OCI-M1 (cell line): ENCODE measurements around the gene ATIC.

ENCODE experiments used
- DNase-seq: peaks from one replicate; lab custom pipeline; 2025; lab: John Stamatoyannopoulos, UW

ATIC gene

DNA sequence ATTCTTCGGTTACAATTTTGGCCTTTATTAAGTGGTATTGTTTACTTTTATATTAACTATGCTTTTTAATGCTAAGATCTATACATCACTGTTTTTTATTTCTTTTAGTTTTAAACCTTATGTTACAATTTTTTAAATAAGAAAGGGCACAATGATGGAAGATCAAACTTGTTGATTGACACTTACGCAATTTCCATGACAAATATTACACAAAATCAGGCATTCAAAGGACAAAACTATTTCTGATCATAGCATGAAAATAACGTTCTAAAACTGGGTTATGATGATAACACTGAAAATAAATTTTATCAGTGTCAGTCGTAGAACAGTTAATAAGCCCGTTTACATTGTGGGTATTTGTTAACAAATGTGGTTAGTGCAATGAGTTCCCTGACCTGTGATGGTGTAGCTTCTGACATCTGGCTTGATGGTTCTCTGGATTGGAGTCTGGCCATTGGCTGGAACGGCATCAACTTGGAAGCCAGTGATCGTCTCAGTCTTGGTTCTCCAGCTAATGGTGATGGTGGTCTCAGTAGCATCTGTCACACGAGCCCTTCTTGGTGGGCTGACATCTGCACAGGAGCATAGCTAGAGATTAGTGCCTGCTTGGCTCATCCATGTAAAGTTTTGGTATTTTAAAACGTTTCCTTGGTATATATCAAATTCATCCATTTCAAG is 64.4 kb downstream of the ATIC start:
- no peak for DNase-seq

DNA sequence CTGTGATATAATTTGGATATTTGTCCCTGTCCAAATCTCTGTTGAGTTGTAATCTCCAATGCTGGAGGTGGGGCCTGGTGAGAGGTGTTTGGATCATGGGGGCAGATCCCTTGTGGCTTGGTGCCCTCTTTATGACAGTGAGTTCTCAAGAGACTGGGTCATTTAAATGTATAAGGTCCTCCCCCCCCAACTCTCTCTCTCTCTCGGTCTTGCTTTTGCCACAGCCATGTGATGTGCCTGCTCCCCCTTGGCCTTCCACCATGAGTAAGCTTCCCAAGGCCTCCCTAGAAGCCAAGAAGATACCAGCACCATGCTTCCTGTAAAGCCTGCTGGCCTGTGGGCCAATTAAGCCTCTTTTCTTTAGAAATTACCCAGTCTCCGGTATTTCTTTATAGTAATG is 65.4 kb downstream of the ATIC start:
- no peak for DNase-seq

DNA sequence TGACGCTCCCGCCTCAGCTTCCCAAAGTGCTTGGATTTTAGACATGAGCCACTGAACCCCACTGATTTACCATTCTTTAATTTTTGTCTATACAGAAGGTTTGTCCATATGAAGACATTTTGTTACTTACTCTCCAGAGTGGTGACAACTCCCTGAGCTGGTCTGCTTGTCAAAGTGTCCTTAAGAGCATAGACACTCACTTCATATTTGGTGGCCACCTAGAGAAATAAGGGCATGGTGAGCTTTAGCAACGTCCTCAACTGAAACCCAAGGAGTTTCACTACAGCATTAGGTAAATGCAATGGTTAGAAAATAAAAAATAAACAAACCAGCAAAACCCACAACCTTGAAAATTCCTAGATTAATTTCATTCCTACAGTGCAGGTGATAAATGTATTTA is 66.2 kb downstream of the ATIC start:
- DNase-seq: no peak

DNA sequence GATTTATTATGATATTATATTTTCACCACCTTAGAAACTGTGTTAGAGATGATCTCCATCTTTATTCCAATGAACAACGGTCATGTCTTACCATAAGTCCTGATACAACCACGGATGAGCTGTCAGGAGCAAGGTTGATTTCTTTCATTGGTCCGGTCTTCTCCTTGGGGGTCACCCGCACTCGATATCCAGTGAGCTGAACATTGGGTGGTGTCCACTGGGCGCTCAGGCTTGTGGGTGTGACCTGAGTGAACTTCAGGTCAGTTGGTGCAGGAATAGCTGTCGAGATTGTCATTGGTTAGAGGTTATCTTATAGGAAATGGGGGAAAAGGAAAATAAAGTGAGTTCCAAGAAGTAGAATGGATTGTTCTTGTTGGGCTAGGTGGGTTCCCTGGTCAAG is 67.2 kb downstream of the ATIC start:
- DNase-seq: no peak

DNA sequence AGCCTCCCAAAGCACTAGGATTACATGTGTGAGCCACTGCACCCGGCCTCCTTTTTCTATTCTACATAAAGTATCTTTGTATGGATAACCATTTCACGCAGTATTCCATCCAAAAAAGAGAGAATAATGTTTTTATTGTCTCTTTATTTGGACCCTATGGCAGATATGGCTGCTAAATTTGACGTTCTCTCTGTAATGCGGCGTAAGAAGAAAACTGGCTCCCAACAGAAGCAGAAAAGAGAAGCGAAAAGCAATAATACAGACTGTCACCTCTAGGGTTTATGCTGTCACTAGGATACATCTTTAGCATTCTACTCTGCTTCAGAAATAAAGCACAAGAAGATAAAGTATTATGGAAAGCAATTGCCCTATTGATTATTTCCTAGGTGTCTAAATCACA is 68.1 kb downstream of the ATIC start:
- DNase-seq: no peak

DNA sequence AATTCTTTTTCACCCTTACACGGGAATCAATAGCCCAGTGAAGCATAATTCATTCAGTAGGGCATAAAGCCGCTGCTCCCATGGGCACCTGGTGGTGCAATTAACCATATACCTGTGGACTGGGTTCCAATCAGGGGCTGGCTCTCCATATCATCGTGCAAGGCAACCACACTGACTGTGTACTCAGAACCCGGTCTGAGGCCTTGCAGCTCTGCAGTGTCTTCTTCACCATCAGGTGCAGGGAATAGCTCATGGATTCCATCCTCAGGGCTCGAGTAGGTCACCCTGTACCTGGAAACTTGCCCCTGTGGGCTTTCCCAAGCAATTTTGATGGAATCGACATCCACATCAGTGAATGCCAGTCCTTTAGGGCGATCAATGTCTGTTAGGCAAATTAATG is 68.8 kb downstream of the ATIC start:
- DNase-seq: no peak

DNA sequence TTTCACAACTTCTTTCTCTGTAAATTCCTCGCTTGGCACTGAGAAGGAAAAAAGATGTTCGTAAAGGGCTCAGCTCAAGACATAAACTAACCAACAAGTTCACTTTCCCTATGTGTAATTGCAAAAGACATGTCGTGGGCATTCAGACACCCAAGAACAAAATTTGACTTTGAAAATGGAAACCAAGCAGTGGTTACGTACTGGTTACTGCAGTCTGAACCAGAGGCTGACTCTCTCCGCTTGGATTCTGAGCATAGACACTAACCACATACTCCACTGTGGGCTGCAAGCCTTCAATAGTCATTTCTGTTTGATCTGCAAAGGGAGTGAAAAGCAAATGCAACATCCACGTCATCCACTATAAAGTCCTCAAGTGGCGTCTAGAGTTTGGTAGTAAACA is 70.2 kb downstream of the ATIC start:
- DNase-seq: no peak

DNA sequence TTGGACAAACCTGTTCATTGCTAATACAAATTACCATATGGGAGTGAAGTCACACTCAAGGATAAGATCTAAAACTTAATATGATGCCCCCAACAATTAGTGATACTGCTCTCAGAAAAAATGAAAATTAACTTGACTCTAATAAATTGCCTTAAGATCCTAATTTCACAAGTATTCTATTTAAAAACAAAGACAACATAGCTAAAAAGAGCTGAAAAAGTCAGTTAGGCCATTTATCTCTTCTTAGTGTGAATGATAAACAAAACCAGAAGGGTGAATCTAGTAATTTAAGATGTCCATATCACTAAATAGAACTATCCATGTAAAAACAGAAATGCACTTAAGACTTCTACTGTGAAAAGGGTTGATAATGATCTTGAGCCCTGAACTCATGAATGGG is 70.6 kb downstream of the ATIC start:
- DNase-seq: no peak

DNA sequence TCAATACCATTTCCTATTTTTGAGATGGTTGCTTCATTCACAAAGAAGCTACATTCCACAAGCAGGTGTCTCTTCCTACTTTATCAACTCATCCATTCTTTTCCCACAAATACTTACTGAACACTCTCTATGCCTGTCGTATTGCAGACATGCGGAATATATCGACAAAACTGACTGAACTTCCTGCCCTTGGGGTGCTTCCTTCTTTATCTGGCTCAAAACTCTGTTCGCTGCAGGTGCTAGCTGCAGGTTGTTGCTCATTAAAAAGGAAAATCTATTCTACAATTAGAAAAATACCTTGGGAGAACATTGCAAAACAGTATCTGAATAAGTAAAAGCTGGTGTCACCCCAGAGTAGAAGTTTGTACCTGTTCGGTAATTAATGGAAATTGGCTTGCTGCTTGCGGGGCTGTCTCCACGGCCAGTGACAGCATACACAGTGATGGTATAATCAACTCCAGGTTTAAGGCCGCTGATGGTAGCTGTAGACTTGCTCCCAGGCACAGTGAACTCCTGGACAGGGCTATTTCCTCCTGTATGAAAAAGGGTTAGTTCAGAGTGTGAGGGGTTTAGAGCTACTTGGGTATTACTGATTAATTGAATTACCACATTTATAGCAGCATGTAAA is 71.9 kb downstream of the ATIC start:
- no peak for DNase-seq

DNA sequence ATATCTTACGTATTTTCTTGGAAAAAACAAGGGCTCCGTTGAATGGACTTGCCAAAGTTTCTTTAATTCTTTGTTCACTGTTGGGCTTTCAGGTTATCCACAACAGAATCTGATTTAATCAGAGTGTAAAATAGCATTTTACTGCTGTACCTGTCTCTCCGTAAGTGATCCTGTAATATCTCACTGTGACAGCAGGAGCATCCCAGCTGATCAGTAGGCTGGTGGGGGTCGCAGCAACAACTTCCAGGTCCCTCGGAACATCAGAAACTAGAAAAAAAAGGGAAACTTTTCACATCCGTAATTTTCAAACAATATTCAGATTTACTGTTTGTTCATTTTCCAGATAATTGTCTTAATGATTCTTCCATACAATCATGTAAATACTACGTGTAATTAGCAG is 72.9 kb downstream of the ATIC start:
- no peak for DNase-seq

DNA sequence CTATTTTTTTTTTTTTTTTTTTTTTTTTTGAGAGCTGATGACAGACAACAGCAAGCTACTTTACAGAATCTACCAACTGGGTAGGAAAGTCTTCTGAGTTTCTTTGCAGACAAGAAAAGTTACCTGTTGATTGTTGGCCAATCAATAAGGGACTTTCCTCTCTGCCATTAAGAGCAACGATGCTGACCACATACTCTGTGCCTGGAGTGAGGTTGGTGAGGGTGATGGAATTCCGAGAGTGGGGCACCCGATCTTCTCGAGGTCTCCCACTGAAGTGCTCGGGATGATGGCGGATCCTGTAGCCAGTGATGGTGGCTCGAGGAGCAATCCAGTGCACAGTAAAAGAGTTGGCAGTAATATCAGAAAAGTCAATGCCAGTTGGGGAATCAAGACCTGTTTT is 74.7 kb downstream of the ATIC start:
- no peak for DNase-seq

DNA sequence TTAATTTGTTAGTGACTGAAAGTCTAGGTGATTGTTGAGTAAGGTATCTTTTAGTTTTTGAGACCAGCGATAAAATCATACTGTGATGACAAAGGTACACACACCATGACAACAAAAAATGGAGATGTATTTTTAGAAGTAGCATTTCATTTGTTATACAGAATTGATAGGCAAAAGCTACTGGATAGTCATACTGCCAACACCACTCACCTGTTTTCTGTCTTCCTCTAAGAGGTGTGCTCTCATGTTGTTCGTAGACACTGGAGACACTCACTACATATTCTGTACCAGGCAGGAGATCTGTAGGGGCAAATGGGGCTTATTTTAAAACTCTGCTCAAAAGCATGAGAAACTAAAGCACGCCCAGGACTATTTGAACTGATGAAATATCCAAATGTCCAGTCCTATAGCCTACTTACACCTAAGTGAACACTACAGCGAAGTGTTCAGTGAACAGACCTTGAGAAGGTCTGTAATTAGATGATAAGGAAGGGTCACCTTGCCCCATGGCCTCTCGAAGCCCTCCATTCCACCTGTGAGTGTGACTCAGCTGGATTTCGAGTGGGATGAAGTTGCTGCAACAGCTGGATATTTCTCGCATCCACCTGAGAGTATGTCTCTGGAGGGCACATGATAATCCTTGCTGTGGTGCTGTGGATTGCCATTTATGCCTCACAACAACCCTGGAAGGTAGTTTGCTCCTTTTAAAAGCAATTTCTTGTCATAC is 76.3 kb downstream of the ATIC start:
- DNase-seq: no peak

DNA sequence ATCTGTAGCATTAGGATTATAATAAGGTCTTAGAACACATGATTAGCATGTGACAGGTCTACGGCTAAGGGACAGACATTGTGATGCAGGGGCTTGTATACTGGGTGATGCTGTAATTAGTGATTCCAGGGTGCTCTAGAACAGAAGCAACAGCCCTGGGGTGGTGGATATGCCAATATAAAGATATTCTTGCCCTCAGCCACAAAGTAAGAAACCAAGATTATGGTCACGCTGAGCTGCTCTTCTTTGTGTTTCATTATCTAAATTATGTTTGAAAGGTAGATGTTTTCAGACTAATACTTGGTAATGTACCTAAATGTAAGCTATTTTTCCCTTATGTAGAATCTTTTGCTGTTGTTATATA is 78.7 kb downstream of the ATIC start:
- no peak for DNase-seq

DNA sequence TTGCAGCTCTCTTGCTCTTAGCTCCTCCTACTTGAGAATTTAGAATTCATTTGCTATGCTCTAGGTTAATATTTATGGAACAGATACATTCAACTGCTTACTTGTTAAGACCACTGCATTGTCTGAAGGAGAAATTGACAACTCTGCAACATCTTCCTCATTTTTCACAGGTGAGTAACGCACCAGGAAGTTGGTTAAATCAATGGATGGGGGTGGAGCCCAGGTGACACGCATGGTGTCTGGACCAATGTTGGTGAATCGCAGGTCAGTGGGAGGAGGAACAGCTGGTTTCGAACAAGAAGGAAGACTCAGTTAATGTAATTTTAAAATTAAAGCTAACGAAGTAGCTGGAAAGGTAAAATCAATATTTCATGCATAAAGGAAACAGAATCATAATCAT is 79.7 kb downstream of the ATIC start:
- no peak for DNase-seq

DNA sequence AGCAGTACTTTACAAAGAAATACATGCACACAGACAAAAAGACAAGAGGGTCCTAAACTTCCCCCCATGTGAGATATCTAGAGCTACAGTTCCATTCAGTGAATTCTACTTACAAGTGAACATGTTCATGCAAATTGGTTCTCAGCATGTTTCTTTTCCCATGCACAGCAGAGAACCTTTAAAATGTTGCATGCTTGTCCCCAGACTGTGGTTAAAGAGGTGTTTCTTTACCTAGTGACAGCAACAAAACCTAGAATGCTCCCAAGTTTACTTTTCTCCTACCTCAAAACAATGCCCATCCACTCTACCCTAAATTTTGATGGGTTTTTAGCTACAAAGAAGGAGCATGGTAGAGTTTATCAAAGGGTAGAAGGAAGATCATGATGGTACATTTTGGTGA is 80.3 kb downstream of the ATIC start:
- DNase-seq: no peak

DNA sequence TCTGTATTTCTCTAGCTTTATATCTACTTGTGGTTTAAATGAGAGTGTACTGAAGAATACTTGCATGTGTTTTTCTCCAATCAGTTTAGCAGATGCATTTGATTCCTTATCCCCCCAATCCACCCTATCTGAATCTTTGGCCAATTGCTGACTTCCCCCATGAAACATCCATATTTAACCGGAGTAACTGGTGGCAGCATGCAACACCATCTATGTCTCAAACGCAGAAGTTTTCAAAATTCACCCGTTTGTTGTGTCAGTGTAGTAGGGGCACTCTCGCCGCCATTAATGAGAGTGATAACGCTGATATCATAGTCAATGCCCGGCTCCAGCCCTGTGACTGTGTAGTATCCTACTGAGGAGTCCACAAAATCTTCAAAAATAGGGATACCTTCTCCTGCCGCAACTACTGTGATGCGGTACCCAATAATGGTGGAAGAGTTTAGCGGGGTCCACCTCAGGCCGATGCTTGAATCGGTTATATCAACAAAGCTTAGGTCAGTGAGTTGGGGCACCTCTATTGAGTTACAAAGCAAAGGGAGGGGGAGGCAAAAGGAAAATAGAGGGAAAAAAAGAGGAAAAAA is 80.9 kb downstream of the ATIC start:
- no peak for DNase-seq

DNA sequence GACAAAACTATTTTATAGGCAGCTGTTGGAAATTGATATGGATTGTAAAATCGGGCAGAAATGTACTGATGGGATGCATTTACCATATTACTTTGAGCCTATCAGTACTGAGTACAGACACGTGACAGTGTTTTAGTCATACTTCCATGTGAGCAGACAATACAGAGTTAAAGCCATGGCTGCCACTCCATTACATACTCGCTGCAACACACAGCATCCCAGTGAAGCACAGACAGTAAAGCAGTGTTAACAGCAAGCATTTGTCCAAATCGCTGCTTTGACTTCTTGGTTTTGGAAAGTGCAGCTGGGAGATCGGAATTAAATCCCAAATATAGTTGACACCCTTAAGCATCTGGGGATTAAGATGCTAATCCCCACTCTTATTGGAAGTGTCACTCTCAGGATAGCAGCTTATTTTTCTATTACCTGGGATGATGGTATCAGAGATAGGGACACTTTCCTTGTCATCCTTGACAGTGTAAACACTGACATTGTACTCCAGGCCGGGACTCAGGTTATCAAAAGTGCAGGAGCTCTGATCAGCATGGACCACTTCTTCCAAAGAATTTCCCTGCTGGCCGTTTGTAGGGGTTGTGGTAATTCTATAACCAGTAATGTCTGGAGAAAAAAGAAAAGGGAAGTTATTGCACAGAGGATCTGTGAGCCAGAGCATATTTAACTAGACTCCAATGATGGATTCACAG is 82.4 kb downstream of the ATIC start:
- no peak for DNase-seq

DNA sequence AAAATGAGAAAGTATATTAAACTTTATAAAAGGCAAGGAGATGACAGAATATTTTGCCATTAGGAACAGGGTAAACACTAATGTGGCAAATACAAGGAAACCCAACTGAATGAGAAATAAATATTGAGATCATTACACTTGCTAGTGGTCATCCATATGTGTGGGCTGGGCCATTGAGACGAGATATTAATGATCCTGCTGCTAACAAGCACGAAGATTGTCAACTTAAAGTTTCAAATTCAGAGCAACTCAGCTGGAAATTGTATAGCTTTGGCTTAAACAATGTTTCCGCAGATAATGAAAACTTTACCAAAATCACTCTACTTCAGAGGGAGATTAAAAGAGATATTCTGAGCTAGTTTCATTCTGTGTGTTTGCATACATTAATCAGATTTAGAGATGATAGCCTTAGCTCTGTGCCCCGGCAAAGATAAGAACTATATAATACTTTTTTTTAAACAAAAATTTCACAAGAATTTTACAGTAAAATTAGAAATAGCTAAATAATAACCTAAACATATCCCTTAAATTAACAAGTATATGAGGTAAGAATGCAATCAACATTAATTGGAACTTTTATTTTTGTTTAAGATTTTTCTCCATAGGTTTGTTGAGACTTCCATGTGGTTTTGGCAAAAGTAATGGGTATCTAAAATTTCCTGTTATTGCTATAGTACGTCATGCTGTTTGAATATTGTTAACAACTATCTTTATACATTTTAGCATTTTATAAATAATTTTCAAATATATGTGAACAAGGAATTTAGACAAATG is 84.0 kb downstream of the ATIC start:
- no peak for DNase-seq

DNA sequence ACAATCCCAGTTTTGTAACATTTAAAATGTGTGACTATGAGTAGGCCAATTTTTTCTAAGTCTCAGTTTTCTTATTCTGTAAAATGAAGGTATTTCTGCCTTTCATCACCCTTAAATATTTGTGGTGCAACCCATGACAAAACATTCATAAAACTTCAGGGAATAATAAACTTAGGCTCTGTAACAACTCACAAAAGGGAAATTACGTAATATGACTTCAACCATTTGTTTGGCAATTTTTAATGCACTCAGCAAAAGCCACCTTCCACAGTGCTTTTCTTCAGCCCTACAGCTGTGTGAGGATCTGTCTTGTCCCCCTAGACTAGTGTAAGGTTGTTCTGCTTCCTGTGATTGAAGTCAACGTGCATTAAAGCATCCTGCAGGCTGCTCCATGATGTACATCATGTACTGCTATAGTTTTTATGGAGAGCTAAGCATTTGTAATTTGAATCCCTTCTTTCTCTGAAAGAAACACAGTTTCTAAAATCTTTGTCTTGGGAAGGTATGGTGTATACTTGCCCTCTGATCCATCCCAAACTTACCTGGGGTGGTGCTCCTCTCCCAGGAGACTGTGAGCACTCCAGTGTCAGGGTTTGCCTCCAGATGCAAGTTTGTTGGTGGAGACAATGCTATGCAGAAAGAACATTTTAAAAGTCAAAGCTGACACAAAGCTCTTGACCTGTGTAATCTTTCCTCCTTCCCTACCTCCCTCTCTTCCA is 84.9 kb downstream of the ATIC start:
- no peak for DNase-seq

DNA sequence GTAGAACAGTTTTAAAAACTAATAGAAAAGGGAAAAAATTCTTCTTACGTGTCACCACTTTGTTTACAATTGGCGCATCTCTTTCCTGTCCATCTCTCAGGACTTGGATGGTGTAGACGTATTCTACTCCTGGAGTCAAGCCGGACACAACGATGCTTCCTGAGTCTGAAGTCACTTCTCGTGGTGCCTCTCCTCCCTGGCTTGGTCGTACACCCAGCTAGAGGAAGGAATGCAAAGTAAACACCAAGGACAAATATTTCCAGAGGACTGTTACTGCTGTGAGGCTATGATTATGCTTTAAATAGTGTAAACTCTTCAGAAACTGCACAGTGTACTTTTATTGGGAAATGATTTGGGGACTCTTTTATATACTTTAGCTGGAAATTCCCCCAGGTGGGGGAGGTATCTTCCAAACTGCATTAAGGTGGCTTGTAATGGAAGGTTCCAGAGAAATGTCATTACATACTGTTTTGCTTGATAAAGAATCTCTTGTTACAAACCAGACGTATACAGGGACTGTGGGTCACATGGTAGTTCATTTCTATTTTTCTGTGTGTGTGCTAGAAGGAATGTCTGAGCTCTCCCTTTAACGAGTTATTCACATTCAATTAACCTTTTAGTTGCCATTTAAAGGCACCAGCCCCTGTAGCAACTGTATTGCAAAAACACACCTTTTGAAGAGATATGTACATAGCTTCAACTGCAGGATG is 85.9 kb downstream of the ATIC start:
- no peak for DNase-seq
